Measurements from ENCODE around the gene PRMT9.
A peak's percentile ranks its signal among the peaks of the same experiment; 100 is the strongest.

Gene PRMT9

DNA sequence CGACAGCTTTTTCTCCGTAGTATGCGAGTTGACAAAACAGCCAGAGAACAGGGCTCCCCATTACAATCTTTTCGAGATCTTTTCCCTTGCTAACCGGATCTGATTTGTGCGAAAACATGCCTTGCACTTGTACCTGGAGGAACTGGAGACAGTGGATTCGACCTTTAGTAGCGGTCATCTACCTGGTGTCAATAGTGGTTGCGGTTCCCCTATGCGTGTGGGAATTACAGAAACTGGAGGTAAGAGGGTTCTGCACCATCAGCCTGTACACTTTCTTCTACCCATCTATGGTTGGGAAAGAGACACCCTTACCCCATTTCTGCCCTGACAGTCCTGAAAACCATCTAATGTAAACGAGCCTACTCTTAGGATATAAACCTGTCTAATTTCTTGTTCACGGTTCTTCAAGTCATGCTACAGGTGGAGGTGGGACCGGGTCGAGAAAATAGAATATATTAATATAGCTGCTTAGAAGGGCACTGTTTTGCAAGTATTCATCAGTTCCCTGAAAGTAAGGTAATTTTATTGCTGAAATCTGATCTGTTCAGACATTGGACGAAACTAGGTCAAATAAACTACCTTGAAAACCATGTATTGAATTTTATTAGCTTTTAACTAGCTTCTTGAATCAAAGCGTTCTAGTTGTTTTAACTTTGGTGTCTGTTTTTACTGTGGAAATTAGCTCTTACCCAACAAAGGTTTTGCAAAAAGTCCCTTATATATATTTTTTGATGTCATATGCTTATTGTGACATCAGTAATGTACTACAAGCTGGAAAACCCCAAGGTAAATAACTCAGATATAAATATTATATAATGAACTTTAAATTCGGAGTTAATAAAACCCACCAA lies 65.9 kb downstream of the PRMT9 start:
- no peak for DNase-seq

DNA sequence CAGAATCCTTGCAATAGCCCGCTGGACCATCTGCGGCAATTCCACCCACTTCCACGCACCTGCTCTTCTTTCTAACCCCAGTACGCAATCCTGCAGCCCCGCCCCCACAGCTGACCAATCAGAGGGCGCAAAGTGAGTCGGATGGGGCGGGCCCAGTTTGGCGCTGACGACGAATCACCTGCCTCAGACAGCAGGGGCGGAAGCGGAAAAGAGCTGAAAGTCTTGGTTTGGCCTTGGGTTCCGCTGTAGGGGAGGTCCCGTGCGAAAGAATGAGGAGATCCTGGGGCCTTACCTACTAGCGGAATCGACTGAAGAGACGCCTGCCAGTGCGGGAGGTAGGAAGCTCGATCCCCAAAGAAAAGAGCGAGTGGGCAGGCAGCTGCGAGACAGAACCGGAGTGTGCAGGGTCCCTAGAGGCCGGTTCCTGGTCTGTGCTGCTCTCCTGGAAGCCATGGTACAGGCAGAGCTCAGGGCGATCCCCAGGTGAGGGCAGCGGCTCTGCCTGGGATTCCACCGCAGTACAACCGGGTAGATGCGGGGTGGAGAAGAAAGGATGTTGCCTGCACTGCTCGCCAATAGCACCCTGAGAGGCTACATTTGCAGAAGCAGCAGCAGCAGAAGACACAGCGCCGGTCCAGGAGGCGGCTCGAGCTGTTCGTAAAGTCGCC lies 66.7 kb downstream of the PRMT9 start, which contains the start of gene TMEM184C:
TSS of gene TMEM184C (plus strand) at position 225 of the 668 bp plus-strand sequence. CDS start 560 bp downstream, outside the sequence.
- DNase-seq, result peak; percentile 85 to 98 (median 95)

DNA sequence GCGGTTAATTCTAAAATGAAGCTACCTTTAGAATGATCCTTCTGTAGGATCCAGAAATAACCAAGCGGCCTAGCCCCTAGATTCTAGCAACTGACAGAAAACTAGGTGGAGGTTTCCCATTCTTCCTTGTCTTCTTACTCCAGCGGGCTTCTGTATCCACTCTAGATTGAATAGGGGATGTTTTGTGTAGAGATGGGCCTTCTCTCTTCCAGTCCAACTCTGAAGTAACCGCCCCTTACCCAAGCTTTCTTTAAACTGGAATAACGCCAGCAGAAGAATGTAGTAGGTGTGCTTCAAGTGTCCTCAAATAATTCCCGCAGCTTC lies 67.2 kb downstream of the PRMT9 start:
- no peak for DNase-seq

DNA sequence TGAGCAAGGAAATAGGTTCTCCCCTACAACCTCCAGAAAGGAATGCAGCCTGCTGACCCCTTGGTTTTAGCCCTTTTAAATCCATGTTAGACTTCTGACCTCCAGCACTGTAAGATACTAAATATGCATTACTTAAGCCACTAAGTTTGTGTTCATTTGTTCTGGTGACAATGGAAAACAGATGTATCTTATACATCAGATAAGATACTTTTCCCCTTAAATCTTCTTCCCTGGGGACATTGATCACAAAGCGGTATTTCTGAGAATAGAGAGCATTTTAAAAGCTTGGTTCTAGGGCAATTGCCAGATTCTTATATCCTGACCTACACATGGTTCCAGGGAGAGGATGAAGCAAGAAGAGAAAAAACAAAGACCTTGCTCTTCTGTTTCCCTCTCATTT lies 73.3 kb downstream of the PRMT9 start:
- no peak for DNase-seq

DNA sequence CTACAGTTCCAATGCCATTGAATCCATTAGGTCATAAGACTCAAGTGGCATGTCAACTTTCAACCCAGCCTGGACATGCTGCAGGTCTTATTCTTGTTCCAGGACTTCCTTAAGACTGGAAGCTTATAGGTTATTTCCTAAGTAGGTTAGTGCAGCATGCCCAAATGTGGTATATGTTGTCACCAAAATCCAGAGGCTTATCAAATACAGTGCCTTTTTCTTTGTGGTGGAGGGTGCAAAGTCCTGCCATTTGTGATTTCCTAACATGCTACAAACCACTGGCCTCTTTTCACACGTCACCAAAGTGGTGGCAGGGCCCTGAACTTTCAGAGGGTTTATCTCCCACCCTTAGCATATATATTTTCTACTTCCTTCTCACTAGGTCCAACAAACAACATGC lies 76.5 kb downstream of the PRMT9 start:
- no peak for DNase-seq

DNA sequence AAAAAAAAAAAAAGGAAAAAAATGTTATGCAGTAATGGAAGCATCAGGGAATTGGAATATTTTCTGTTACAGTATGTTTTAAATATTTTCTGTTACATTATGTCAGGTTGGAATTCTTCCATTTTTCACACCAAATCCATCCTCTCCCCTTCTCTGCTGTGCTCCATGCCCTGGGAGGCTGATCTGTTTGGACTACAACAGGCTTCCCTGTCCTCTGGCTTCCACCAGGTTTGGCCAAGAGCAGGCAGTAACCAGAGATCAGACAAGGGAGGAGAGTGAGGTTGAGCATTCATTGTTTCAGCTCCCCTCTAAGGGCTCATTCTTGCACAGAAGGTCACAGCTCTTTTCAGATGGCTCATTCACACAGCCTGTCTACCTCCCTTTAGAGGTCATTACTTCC lies 78.5 kb downstream of the PRMT9 start:
- DNase-seq, result no peak

DNA sequence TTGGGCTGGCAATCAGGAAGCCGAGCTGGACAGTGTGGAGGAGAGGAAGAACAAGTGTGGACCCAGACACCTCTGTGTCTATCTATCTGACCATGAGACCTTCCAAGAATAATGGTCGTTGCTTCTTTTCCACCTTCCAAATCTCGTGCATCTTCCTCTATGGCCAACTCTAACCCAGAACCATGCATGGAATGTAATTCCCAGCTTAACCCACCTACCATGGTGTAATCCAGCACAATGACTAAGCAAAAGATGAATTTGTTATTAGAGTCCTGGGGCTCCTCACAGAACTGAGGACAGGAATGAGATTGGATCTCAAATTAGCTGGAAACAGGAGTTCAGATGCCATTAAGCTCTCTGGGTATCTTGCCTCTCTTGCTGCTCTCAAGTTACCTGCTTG lies 84.2 kb downstream of the PRMT9 start:
- DNase-seq, result no peak

DNA sequence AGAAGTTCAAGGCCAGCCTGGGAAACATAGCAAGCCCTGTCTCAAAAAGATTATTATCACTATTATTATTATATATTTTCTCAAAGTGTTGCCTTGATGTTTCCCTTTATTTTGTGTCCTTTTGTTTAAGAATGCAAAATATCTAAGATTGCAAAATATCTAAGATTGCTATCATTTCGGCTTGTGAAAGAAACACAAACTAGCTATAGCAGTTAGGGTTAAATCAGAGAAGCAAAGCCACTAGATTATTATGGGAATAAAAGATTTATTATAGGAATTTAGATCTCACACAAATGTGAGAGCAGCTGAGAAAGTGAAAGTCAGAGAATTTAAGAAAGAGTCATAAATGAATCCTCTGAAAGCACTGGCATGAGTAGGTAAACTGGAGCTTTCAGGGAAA lies 84.8 kb downstream of the PRMT9 start:
- DNase-seq, result no peak

DNA sequence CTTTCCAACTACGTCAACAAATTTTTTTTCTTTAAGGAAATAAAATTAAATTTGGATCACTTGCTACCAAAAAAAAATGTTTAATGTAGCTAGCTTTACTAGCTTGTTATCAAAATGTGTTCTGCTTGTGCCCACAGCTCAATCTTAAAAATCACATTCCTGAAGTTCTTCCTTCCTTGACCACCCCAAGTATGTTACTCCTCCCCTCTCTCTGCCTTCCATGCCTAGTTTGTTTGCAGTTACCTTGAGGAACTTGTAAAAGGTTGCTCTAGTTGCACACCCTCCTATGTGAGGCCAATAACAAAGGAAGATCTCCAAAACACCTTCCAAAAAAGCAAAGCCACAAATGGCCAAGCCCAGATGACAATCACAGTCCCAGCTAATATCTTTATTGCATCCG lies 86.4 kb downstream of the PRMT9 start:
- DNase-seq, result no peak

DNA sequence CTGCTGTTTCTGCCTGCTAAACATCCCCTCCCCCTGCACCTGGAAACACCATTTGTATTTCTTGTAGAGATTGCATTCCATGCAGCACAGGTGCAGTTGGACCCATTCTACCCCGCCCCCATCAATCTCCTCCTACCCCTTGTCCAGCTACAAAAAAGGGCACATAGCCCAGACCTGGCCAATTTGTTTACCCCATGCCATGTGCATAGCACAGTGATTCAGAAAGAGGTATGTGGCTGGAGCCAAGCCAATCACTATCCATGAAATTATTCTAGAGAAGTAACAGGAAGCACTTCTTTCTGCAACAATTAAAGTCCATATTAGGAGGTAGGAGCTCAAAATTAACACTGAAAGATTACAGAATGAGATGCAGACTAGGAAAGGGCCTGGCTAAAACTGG lies 87.0 kb downstream of the PRMT9 start:
- no peak for DNase-seq

DNA sequence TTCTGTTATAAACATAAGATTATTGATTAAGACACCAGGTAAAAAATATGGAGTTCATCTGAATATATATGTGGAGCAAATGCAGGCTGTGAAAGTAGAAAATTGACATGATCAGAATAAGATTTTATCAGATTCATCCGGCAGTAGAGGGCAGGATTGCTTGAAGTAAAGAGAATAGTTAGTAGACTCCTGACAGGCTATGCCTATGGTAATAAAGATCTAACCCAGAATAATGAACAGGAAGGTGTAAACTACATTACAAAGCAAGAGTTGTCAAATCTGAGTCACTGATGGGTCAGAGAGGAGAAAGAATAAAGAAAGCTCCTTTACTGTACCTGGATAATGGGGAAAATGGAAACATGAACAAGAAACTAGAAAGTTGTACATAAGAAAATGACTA lies 87.6 kb downstream of the PRMT9 start:
- no peak for DNase-seq

DNA sequence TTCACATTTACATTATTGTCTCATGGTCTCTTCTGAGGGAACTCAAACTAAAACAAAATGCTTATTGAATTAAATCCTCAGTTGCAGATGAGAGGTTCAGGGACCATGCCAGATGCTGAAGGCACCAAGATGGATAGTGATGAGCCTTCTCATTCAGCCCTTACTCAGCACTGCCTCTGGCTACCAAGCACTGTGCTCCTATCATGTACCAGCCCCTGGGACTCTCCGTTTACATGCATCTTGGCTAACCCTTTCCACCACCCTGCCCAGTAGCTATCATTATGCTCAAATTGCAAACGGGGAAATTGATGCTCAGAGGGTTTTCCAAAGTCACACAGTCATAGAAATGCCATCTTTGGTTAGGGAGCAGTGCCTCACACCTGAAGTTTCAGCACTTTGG lies 89.4 kb downstream of the PRMT9 start:
- no peak for DNase-seq

DNA sequence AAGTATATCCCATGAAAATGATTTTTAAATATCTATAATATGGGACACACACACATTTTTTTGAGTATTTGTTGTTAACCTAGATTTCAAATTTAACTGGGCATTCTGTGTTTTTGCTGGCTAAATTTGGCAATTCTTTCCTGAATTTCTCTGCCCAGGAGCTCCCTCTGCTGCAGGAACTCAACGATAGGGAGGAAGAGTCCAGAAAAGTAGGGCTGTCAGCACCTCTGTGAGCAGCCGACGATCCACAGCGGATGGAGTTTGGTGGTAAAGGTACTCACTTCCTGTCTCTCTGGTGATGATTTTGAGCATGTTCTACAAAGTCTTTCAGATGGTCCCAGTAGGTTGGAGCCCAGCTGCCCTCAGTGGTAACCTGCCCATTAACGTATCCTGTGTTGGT lies 89.9 kb downstream of the PRMT9 start:
- DNase-seq, result no peak

DNA sequence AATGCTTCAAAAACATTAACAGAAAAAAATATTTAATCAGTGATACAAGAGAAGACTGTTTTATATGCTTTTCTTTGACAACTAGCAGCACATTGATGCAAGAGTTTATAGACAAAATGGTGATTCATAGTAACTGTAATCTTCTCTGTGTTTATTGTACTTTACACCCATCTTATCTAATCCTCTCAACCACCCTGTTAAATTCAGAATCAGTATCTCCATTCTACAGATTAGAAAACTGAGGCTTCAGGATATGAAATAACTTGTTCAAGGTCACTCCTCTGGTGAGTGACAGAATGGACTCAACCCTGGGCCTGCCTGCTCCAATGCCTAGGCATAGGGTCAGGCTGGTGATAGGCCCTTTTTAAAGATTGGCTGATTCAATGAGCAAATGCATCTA lies 92.9 kb downstream of the PRMT9 start:
- no peak for DNase-seq

DNA sequence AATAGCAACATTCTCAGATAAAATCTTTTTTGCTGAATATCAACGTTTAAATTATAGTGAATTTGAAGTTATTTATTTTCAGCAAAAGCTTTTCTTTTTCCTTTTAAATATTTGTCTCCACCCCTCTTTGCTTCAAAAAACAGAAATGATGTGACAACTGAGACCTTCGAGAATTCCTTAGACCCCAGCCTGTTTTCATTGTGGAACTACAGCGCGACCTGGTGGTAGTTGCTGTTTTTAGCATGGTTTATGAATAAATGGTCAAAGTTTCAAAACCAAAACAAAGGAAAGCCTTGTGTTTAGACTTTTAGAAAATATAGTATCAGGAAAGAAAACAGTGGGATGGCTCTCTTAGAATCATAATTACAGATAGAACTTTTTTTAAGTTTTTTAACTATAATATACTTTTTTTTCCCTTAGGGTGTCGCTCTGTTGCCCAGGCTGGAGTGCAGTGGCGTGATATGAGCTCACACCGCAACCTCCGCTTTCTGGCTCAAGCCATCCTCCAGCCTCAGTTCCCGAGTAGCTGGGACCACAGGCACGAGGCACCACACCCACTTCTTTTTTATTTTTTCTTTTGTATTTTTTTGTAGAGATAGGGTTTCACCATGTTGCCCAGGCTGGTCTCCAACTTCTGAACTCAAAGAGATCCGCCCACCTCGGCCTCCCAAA lies 93.6 kb downstream of the PRMT9 start:
- DNase-seq, result peak in 1 of 4 experiments; percentile 1

DNA sequence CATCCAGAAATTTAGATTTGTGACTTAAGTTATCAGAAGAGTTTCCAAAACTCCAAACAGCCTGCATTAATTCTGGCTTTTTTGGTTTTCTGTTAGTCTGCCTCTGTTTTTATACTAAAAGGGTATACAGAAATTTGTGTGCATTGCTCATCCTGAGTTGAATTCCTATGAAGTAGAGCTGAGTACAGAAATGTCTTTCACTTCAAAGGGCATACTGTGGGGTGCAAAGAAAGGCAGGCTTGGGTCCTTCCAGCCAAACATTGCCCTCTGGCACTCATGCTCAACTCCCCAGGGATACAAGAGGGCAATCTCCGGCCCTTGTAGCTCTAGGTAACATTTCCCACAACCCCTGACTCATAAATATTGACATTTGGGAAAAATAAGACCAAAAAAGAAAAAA lies 94.4 kb downstream of the PRMT9 start:
- no peak for DNase-seq
